COR-L47 (cell line): ENCODE results near the gene MGARP.
"Not testable (repeated sequence)": the region's sequence is repeated elsewhere in the genome, so short reads cannot be mapped to it uniquely, and the experiment has no call there.

ENCODE experiments used
- DNase-seq: peaks from one replicate; lab custom pipeline; 2025; lab: John Stamatoyannopoulos, UW

The MGARP gene

GRCh38 chr4:139295206-139295941 lies 15.3 kb upstream of the MGARP start:
- DNase-seq: peak; percentile 94

GRCh38 chr4:139286186-139286698 lies 6.2 kb upstream of the MGARP start:
- DNase-seq: no peak

DNA sequence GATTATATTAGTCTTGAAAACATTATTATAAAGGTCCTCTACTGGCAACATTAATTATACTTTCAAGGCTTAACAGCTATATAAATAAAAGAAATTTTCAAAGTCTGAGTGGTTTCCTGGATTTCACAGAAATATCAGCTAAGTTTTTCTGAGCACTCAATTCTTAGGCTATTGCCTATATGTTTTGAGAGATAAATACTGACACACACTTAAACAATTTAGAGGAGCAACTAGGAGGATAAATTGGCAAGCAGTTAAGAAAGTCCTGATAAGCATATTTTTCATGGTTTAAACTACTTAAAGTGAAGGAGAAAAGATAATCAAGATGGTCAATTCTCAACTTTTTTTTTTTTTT lies 2.7 kb upstream of the MGARP start:
- no peak for DNase-seq

DNA sequence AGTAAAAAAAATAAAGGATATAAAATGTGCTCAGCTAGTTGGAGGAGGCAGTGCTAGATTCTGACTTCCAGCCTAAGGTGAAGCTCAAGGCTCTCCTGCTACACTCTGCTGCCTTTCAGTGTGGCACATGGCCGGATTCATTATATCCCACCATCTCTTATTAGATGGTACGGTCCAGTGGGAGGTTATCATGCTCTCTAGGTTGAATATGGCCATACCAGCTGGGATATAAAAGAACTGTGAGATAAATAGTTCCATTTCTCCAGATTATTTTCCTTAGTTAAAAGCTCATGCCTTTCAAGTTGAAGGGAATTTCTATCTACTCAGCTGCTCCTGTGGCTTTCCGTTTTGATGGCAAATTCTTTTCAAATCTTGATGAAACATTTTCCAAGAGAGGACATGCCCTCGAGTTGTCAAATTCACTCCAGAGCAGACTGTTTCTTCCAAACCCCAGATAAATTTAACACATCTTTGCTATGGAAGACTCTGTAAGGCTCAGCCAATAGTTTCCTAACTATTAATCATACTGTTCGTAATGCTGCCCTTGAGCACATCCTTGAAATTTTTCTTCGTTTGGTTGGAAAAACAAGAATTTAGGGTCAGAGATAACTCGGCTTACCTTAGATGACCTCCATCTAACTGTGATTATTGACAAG lies 2.2 kb upstream of the MGARP start:
- DNase-seq: no peak

- DNase-seq: no peak
Observed at GRCh38 chr4:139278912-139279759, 889 bp downstream of the MGARP start.

DNA sequence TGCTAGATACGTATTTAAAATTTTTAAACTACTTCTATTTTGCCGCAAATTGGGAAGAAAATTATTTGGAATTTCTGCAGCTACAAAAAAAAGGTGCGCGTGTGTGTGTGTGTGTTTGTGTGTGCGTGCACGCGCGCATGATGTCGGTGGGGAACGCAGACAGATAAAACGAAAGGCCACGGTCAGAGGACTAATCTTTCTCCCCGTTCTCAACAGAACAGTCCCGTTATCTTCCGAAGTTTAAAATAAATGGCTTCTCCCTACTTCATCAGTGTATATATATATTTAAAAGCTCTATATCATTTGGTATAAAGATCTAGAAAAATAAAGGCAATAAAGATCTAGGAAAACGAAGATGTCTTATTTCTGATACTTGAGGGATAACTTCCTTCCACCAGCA lies 1.5 kb downstream of the MGARP start:
- no peak for DNase-seq

DNA sequence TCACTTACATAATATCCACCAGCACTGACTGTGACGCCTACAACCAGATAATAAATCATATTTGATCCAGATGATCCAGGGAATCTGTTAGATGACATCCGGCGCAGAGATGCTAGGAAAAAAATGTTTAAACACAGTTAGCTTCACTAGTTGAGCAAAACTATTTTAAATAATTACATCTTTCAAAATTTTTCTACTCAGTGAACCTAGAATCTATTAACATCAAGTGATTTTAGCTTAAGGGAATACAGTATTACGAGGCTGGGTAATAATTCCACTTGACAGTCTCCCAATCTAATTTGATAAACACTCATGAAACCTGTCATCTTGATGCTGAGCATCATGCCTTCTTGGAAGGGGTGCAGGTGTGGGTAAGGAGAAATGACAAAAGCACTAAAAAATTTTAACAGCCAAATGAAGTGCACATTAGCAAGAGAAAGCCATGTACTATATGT lies 4.7 kb downstream of the MGARP start:
- DNase-seq: no peak

- DNase-seq: no peak
Observed at GRCh38 chr4:139274790-139275189, 5.2 kb downstream of the MGARP start.

DNA sequence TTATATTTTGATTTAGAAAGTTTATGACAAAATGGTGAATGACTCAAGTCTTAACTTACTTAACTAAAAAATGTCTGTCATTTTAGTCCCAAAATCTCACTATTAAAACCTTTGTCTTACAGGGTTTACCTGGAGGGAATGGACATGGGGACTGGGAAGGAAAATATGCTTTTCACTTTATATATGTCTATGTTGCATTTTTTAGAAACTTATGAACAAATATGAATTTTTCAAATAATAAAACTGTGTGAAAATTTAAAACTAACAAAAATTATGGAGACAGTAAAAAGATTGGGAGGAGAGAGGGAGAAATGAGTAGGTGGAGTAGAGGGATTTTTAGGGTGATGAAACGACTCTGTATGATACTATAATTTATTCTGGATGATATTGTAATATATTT lies 6.2 kb downstream of the MGARP start:
- no peak for DNase-seq

DNA sequence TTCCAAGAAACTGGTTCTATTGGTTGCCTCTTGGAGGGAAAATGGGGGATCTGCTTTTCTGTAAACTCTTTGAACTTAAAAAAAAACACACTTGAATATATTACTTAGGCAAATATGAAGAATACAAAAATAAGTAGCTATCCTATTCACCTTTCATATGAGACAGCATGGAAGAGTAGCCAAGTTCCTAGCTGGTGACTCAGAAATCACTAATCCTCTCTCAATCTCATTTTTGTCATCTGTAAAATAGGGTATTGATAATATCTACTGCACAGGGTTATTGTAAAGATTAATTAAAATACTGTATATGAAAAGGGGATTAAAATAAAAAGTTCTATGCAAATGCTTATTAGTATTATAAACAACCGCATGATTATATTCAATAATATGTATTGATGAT lies 12.7 kb downstream of the MGARP start:
- no peak for DNase-seq

DNA sequence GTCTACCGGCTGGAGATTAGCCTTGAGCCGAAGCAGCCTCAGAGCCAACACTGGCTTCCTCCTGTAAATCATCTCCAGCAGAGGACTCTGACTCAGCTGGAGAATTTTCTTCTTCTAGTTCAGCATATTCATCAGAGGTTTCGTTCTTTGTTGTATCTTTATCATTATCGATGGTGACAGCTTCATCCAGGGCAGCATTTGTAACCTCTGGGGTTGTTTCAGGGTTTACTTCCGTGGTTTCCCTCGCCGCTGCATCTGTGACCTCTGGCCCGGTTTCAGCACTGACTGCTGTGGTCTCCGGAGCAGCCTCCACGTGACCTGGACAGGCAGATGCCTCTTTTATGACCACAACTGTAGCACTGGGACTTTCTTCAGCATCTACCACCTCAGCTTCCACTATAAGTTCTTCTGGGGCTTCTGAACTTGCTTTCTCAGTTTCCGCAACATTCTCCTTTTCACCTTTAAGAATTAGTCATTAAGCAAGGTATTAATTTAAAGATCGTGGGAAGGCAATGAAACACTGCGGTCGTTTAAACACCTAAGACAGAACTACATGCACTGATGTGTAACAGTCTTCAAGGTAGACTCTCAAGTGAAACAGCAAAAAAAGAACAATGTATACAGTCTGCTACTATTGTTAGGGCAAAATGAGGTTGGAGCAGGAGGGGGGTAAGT lies 13.3 kb downstream of the MGARP start:
- DNase-seq: no peak

GRCh38 chr4:139266208-139266582 lies 13.8 kb downstream of the MGARP start:
- no peak for DNase-seq

- DNase-seq: peak; percentile 5
Observed at GRCh38 chr4:139265654-139266053, 14.4 kb downstream of the MGARP start.

DNA sequence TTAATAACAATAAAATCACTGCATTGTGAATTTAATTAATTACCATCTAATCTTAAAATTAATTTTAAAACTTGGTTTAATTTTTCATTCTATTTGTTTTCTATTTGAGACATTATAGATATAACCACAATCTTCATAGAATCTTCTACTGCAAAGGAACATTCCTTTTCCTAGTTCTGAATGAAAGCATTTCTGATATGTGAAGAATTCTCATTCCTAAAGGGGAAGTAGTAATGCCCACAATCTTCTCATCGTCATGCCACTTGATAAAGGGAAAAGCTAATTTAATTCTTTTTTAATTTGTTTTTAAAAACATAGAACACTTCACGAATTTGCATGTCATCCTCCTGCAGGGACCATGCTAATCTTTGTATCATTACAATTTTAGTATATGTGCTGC lies 23.7 kb downstream of the MGARP start:
- DNase-seq: no peak

DNA sequence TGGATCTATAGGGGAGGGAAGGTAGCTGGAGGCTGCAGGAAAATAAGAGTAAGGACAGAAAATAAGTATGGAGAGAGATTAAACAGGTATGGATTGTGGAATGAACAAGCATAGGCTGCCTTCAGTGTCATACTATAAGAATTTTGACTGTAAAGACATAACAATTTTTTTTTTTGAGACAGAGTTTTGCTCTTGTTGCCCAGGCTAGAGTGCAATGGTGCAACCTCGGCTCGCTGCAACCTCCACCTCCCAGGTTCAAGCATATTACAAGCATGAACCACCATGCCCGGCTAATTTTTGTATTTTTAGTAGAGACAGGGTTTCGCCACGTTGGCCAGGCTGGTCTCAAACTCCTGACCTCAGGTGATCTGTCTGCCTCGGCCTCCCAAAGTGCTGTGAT lies 24.4 kb downstream of the MGARP start:
- not testable (repeated sequence) for DNase-seq

DNA sequence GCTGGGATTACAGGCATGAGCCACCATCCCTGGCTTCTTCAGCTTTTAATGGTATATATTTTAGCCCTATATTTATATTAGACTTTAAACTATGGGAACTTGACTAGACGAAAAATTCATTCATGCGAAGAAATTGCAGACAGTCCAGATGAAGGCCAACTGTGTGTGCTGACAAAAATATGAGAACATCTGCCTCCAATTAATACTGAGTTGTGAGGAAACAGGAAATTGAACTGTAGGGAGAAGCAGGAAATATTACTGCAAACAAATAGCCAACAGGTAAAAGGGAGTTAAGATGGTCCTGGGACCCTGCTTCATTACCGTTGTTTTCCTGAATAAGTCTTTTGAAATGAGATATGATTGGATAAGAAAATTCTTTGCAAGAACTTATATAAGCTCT lies 26.3 kb downstream of the MGARP start:
- no peak for DNase-seq

DNA sequence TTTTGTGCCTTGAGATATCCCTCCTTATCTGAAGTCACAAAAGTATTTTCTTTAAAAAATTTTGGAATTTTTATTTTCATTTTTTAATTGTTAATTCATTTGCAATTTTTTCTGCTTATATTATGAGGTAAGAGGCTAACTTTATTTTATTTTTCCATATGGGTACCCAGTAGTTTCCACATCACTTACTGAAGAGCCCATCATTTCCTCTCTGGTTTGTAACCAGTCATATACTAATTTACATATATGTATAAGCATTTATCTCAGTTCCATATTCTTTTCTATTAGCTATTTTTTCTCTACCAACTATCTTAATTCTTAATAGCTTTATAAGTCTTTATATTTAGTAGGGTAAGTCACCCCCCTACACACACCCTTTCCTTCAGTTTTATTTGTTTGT lies 27.0 kb downstream of the MGARP start:
- DNase-seq: no peak

GRCh38 chr4:139247700-139248238 lies 32.3 kb downstream of the MGARP start:
- no peak for DNase-seq

DNA sequence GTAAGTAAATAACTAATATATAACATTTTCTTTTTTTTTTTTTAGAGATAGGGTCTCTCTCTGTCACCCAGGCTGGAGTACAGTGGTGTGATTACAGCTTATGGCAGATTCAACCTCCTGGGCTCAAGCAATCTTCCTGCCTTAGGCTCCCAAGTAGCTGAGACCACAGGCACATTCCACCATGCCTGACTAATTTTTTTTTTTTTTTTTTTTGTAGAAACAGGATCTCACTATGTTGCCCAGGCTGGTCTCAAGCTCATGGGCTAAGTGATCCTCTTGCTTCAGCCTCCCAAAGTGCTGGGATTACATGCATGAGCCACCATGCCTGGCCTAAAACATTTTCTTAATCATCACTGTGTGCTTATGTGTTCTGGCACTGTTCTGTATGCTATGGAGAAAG lies 32.8 kb downstream of the MGARP start:
- no peak for DNase-seq

DNA sequence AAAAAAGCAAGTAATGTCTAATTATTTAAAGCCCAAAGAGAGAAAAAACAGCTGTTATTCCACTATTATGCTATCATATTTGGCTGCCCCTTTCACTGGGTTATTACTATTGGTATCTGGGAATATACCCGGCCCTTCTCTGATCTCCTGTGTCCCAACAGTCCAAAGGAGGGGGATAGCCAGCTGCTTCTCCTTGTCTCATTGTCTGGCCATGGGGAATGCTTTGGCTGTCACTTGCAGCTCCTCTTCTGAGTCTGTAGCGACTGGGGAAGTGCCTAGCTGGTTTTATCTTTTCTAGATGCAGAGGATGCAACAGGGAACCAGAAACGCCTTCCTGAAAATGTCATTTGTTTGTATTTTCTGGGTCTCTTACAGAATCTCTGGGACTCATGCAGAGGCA lies 33.9 kb downstream of the MGARP start:
- DNase-seq: no peak

GRCh38 chr4:139245590-139245989 lies 34.4 kb downstream of the MGARP start:
- no peak for DNase-seq
